GM12878 (cell line): ENCODE measurements around the gene FAM241A. TPM values are rescaled to one million over a fixed set of nuclear protein-coding genes. Genes with fewer than 3 reads are reported as not detected.

Experiments
- ATAC-seq: fragments of 200-7000 bp; cut with Tn5 transposase; 3 replicates; pipeline ENCODE4 v1.9.1; 2020; ENCODE audit warnings: mild to moderate bottlenecking, moderate library complexity
- BruUV-seq: library from RNA; stranded (reverse); fragments of 400-500 nt; replicated peaks from 2 replicates; lab custom pipeline; 2021; lab: Mats Ljungman, UMichigan
- CTCF ChIA-PET: fragments of 300-600 bp; sonication (Branson Sonifier 250); formaldehyde crosslinking; extraction: SDS; loops from one replicate; lab custom pipeline; 2021; ENCODE audit warnings: inconsistent platforms; lab: Yijun Ruan, JAX
- POLR2A ChIA-PET: fragments of 350-600 bp; formaldehyde crosslinking; extraction: SDS; loops from one replicate; lab custom pipeline; 2021; ENCODE audit warnings: inconsistent platforms; lab: Charles Lee
- RAD21 ChIA-PET: fragments of 300-600 bp; sonication (Branson Sonifier 250); formaldehyde crosslinking; loops from one replicate; lab custom pipeline; 2023; ENCODE audit warnings: antibody characterized with exemption; ENCODE audit not compliant: unreplicated experiment; lab: Charles Lee
- SMC1A ChIA-PET: fragments of 300-600 bp; sonication (Branson Sonifier 250); formaldehyde crosslinking; loops from one replicate; lab custom pipeline; 2023; ENCODE audit not compliant: unreplicated experiment, uncharacterized antibody; lab: Charles Lee
- DNase-seq: peaks from one replicate; pipeline ENCODE4 v3.0.0-alpha.2; 2011; ENCODE audit warnings: low read depth, low spot score
- FAIRE-seq: peaks from 3 replicates; lab custom pipeline; 2011; peaks lifted over from hg19 to GRCh38; lab: Jason Lieb, UNC
- H2AFZ ChIP-seq: 2 replicates; pipeline ENCODE4 v1.6.0; 2011; ENCODE audit warnings: low read depth, low read length, control low read depth; ENCODE audit not compliant: control insufficient read depth
- H3K27ac ChIP-seq: 2 replicates; pipeline ENCODE4 v1.5.1; 2011; ENCODE audit warnings: control low read depth; ENCODE audit not compliant: control insufficient read depth, insufficient read depth
- H3K27me3 ChIP-seq, 2 experiments: replicated peaks in 1 of 2; 2 replicates each; pipeline versions ENCODE4 v1.6.0 to v1.6.1; 2011; ENCODE audit warnings: low read length in 1 of 2; ENCODE audit not compliant: control insufficient read depth in 2 of 2, insufficient read depth in 2 of 2
- H3K36me3 ChIP-seq, 2 experiments: 2 replicates each; pipeline ENCODE4 v1.5.1; 2011; ENCODE audit warnings: low read length in 1 of 2; ENCODE audit not compliant: control insufficient read depth in 2 of 2, insufficient read depth in 2 of 2
- H3K4me1 ChIP-seq: 2 replicates; pipeline ENCODE4 v1.6.1; 2011; ENCODE audit warnings: mild to moderate bottlenecking, low read length, moderate library complexity, mixed read lengths; ENCODE audit not compliant: control insufficient read depth, insufficient read depth
- H3K4me2 ChIP-seq: 2 replicates; pipeline ENCODE4 v1.6.0; 2011; ENCODE audit warnings: control low read depth; ENCODE audit not compliant: control insufficient read depth, insufficient read depth
- H3K4me3 ChIP-seq: fragments of 200-600 bp; sonication (generic); 2 replicates; pipeline ENCODE4 v1.5.1; 2016
- H3K79me2 ChIP-seq: 2 replicates; pipeline ENCODE4 v1.6.0; 2011; ENCODE audit warnings: low read length; ENCODE audit not compliant: control insufficient read depth, insufficient read depth
- H3K9ac ChIP-seq: 2 replicates; pipeline ENCODE4 v1.8.0; 2011; ENCODE audit warnings: low read length, control low read depth, mixed read lengths; ENCODE audit not compliant: control insufficient read depth, insufficient read depth
- H3K9me3 ChIP-seq: replicated peaks from 3 replicates; pipeline ENCODE4 v1.5.1; 2011; ENCODE audit warnings: mild to moderate bottlenecking, low read length; ENCODE audit not compliant: control insufficient read depth, insufficient read depth
- H4K20me1 ChIP-seq: 2 replicates; pipeline ENCODE4 v1.6.0; 2011; ENCODE audit not compliant: control insufficient read depth, insufficient read depth
- ASH2L ChIP-seq: fragments of 300-600, 200-600 bp; sonication (generic); IDR thresholded peaks from 2 replicates; pipeline ENCODE4 v1.6.1; 2017; ENCODE audit warnings: low read depth, mild to moderate bottlenecking, borderline replicate concordance
- BHLHE40 ChIP-seq, 2 experiments: fragments of 450-650 bp in 1 of 2; IDR thresholded peaks; 2 replicates each; pipeline ENCODE4 v1.6.1; 2011 to 2017; ENCODE audit warnings: low read depth in 2 of 2, borderline replicate concordance in 1 of 2, improper control_type of control experiment in 1 of 2, low read length in 1 of 2, mild to moderate bottlenecking in 1 of 2
- CBX3 ChIP-seq: fragments of 200-600 bp; sonication (generic); IDR thresholded peaks from 2 replicates; pipeline ENCODE4 v1.6.1; 2016; ENCODE audit warnings: low read depth, borderline replicate concordance
- FOS ChIP-seq: IDR thresholded peaks from 3 replicates; pipeline ENCODE4 v1.6.1; 2011; ENCODE audit warnings: borderline replicate concordance; ENCODE audit not compliant: insufficient read length; ENCODE audit errors: extremely low read depth
- KLF5 ChIP-seq: fragments of 450-650 bp; IDR thresholded peaks from 2 replicates; pipeline ENCODE4 v1.6.1; 2014; ENCODE audit warnings: mild to moderate bottlenecking; ENCODE audit not compliant: partially characterized antibody
- MTA3 ChIP-seq: IDR thresholded peaks from 2 replicates; pipeline ENCODE4 v1.6.1; 2012; ENCODE audit warnings: low read length, inconsistent platforms, borderline replicate concordance
- MYC ChIP-seq: IDR thresholded peaks from 2 replicates; pipeline ENCODE4 v1.6.1; 2011; ENCODE audit warnings: mild to moderate bottlenecking, low read length, moderate library complexity, inconsistent platforms; ENCODE audit not compliant: insufficient read depth, insufficient replicate concordance, insufficient read length, severe bottlenecking
- NFXL1 ChIP-seq: fragments of 450-650 bp; IDR thresholded peaks from 2 replicates; pipeline ENCODE4 v1.6.1; 2017; ENCODE audit warnings: antibody characterized with exemption, mild to moderate bottlenecking, borderline replicate concordance
- WGBS: methylation state at CpG from one replicate; pipeline ENCODE4 v1.1.6; 2016; ENCODE audit warnings: low lambda C conversion rate; ENCODE audit not compliant: insufficient replicate concordance, insufficient coverage; ENCODE audit errors: missing lambda C conversion rate; 5-methylcytosine and 5-hydroxymethylcytosine counted together
- in situ Hi-C: fragments of 300-500 bp; cut with MboI; formaldehyde crosslinking; loops from 9 replicates; pipeline ENCODE4 v1.14.3; 2018; ENCODE audit warnings: mixed read lengths
- intact Hi-C: fragments of 100-400 bp; cut with micrococcal nuclease; formaldehyde crosslinking; loops from one replicate; pipeline ENCODE4 v1.14.2; 2022; ENCODE audit not compliant: unreplicated experiment
- polyA plus RNA-seq, 11 experiments: library from polyadenylated mRNA; depleted of rRNA in 4 of 11; unstranded in 6 of 11; stranded (reverse) in 5 of 11; fragments of >200 nt; fragmentation: Nextera tagmentation in 4 of 11; fragmentation: Illumina TruSeq in 1 of 11; extraction: Ambion mirVana in 4 of 11; extraction: Trizol in 1 of 11; gene quantifications; 1 replicate in 1 of 11; 2 replicates in 10 of 11; pipeline versions ENCODE4 v1.2.1 to v1.2.3, GENCODE V29; 2011 to 2016; ENCODE audit warnings: inconsistent platforms in 2 of 11, missing spikeins in 2 of 11, low read depth in 1 of 11
- total RNA-seq, 4 experiments: library from RNA; depleted of rRNA in 3 of 4; stranded (reverse); fragments of >200 nt in 3 of 4; fragmentation: Illumina TruSeq in 1 of 4; extraction: Trizol in 1 of 4; gene quantifications; 2 replicates each; pipeline versions ENCODE4 v1.2.1 to v1.2.3, GENCODE V29; 2013 to 2021
- TF ChIP-seq, protein P1 (sequence below): fragments of 450-650 bp; IDR thresholded peaks from 2 replicates; pipeline ENCODE4 v1.6.1; 2017; ENCODE audit warnings: antibody characterized with exemption, mild to moderate bottlenecking, moderate library complexity
- TF ChIP-seq, protein P2 (sequence below): IDR thresholded peaks from 2 replicates; pipeline ENCODE4 v1.6.1; 2011; ENCODE audit warnings: low read depth, low read length, improper control_type of control experiment, borderline replicate concordance
- TF ChIP-seq, protein P3 (sequence below): fragments of 150-350 bp; IDR thresholded peaks from 2 replicates; pipeline ENCODE4 v1.6.1; 2016; ENCODE audit warnings: low read depth, low read length
- TF ChIP-seq, protein P4 (sequence below): IDR thresholded peaks from 2 replicates; pipeline ENCODE4 v1.6.1; 2012; ENCODE audit warnings: low read depth, low read length, improper control_type of control experiment

Gene FAM241A
- total and polyA plus RNA-seq, 10 of the 15 experiments (the other 5 are each of a cell fraction or from before 2014, with no cell fraction given), result 0.20 to 7.5 (median 2.4) TPM

DNA sequence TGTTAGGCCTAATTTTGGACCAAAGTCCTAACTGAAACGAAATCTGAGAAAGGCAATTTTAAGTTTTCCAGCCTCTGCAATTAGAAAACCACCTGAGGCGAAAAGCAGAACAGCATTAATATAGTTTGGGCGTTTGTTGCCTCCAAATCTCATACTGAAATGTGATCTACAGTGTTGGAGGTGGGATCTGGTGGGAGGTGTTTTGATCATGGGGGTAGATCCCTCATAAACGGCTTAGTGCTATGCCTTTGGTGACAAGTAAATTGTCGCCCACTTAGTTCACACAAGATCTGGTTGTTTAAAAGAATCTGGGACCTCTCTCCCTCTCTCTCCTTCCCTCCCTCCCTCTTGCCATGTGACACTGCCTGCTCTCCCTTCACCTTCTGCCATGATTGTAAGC is 5.7 kb downstream of the FAM241A start (continued):
- TF ChIP-seq, protein P1, sequence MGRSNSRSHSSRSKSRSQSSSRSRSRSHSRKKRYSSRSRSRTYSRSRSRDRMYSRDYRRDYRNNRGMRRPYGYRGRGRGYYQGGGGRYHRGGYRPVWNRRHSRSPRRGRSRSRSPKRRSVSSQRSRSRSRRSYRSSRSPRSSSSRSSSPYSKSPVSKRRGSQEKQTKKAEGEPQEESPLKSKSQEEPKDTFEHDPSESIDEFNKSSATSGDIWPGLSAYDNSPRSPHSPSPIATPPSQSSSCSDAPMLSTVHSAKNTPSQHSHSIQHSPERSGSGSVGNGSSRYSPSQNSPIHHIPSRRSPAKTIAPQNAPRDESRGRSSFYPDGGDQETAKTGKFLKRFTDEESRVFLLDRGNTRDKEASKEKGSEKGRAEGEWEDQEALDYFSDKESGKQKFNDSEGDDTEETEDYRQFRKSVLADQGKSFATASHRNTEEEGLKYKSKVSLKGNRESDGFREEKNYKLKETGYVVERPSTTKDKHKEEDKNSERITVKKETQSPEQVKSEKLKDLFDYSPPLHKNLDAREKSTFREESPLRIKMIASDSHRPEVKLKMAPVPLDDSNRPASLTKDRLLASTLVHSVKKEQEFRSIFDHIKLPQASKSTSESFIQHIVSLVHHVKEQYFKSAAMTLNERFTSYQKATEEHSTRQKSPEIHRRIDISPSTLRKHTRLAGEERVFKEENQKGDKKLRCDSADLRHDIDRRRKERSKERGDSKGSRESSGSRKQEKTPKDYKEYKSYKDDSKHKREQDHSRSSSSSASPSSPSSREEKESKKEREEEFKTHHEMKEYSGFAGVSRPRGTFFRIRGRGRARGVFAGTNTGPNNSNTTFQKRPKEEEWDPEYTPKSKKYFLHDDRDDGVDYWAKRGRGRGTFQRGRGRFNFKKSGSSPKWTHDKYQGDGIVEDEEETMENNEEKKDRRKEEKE, result no peak
- TF ChIP-seq MTA3 (no peak), ASH2L (no peak)

DNA sequence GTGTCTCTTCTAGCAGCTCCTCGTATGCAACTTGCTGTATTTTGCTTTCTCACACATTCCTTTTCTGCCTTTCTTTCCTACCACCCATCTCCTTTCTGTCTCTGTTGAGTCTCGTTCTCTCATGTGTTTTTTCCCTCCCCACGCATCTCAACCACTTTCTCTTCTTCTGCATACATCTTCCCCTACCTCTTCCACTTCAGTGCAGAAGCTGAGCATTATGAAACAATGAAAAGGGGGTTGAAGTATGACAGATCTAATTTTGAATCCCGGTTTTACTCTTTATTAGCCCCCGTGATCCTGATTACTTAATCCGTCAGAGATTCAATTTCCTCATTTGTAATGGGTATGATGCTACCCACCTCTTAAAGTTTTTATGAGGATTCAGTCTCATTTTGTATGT is 7.3 kb downstream of the FAM241A start:
- POLR2A ChIA-PET, result no interaction called here
- Histone ChIP-seq H2AFZ (no peak overlapping the region), H3K27me3 (peaks cover 0 to 2% of the 10 kb centered on the region in 2 experiments; a peak in 2 of 4 replicates), H3K4me2 (no peak overlapping the region)
- in situ Hi-C loops, result no loop called here
- RAD21 ChIA-PET, result no interaction called here
- CTCF ChIA-PET, result interaction anchor here (1.0 kb wide), 1 partner anchor 62 kb away, joined by 4 read pairs; no protein-coding TSS in a partner anchor
- WGBS, result 88% methylated on average over 6 of the region's 6 CpGs
- DNase-seq (no peak), ATAC-seq (no peak)
- TF ChIP-seq MYC (no peak), NFXL1 (no peak), KLF5 (no peak), BHLHE40 (IDR thresholded peaks at IDR 0.05; ENCODE audit: borderline replicate concordance in 1 of 2, low read depth in 2 of 2, low read length in 1 of 2) (no peak), FOS (no peak), CBX3 (no peak)
- TF ChIP-seq, protein P2, sequence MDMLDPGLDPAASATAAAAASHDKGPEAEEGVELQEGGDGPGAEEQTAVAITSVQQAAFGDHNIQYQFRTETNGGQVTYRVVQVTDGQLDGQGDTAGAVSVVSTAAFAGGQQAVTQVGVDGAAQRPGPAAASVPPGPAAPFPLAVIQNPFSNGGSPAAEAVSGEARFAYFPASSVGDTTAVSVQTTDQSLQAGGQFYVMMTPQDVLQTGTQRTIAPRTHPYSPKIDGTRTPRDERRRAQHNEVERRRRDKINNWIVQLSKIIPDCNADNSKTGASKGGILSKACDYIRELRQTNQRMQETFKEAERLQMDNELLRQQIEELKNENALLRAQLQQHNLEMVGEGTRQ, result no peak
- TF ChIP-seq, protein P3, sequence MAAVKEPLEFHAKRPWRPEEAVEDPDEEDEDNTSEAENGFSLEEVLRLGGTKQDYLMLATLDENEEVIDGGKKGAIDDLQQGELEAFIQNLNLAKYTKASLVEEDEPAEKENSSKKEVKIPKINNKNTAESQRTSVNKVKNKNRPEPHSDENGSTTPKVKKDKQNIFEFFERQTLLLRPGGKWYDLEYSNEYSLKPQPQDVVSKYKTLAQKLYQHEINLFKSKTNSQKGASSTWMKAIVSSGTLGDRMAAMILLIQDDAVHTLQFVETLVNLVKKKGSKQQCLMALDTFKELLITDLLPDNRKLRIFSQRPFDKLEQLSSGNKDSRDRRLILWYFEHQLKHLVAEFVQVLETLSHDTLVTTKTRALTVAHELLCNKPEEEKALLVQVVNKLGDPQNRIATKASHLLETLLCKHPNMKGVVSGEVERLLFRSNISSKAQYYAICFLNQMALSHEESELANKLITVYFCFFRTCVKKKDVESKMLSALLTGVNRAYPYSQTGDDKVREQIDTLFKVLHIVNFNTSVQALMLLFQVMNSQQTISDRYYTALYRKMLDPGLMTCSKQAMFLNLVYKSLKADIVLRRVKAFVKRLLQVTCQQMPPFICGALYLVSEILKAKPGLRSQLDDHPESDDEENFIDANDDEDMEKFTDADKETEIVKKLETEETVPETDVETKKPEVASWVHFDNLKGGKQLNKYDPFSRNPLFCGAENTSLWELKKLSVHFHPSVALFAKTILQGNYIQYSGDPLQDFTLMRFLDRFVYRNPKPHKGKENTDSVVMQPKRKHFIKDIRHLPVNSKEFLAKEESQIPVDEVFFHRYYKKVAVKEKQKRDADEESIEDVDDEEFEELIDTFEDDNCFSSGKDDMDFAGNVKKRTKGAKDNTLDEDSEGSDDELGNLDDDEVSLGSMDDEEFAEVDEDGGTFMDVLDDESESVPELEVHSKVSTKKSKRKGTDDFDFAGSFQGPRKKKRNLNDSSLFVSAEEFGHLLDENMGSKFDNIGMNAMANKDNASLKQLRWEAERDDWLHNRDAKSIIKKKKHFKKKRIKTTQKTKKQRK, result no peak
- TF ChIP-seq, protein P4, sequence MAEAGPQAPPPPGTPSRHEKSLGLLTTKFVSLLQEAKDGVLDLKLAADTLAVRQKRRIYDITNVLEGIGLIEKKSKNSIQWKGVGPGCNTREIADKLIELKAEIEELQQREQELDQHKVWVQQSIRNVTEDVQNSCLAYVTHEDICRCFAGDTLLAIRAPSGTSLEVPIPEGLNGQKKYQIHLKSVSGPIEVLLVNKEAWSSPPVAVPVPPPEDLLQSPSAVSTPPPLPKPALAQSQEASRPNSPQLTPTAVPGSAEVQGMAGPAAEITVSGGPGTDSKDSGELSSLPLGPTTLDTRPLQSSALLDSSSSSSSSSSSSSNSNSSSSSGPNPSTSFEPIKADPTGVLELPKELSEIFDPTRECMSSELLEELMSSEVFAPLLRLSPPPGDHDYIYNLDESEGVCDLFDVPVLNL, result no peak
- TF ChIP-seq, all 136 proteins: peak for 0
- SMC1A ChIA-PET, result no interaction called here
- Histone ChIP-seq H3K36me3 (no peaks in the 10 kb centered on the region), H3K4me1 (no peaks in the 10 kb centered on the region), H3K9me3 (no peaks in the 10 kb centered on the region), H3K4me3 (no peak overlapping the region), H3K79me2 (no peaks in the 10 kb centered on the region; the same call in 1 of the 2 replicates), H3K9ac (no peak overlapping the region), H3K27ac (no peak overlapping the region), H4K20me1 (no peaks in the 10 kb centered on the region)
- intact Hi-C loops, result no loop called here
- no TSS peak for BruUV-seq
- no peak for FAIRE-seq
